ENCODE measurements around the gene EXOC4. TPM values are rescaled to one million over a fixed set of nuclear protein-coding genes. Genes with fewer than 3 reads are reported as not detected.

Gene EXOC4
- total and polyA plus RNA-seq, 2 donors (not counting 3 experiments of a cell fraction or from before 2014, with no cell fraction given) = 20.3 to 73.1 TPM

DNA sequence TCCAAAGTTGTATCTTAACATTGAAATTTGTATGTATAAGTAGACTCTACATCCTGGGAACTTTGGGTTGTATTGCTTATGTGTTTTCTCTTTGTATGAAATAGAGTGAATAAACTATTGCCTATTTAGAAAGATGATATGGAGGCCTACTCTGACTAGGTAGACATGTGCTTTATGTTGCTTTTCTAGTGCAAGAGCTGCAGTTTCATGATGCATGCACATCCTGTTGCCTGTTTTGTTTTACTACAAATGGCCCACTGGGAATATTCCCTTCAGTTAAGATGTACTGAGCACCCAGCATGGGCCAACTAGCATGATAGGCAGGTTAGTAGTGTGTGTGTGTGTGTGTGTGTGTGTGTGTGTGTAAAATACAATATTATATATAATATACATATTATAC, 592.1 kb downstream of the EXOC4 start:
- Histone ChIP-seq H3K4me2 (ENCODE audit: insufficient read depth, low read length) (no peak overlapping the region), H3K27ac (ENCODE audit: insufficient read depth, low read depth, low read length) (no peak overlapping the region), H2AFZ (ENCODE audit: low read depth, low read length) (no peak overlapping the region), H4K20me1 (replicated peaks; ENCODE audit: control insufficient read depth, extremely low read depth, insufficient read depth, low read length) (no peaks in the 10 kb centered on the region), H3K27me3 (ENCODE audit: control insufficient read depth in 2 of 2, insufficient read depth in 2 of 2, low read length in 2 of 2) (no peaks in the 10 kb centered on the region), H3K4me3 (replicated peaks in 1 of 3; ENCODE audit: insufficient read depth in 1 of 3, low read depth in 1 of 3, low read length in 3 of 3) (no peak overlapping the region), H3K9me1 (replicated peaks; ENCODE audit: control insufficient read depth, extremely low read depth, insufficient read depth, low read length) (no peaks in the 10 kb centered on the region), H3K9ac (replicated peaks; ENCODE audit: extremely low read depth, insufficient read depth, low read length) (no peak overlapping the region), H3K4me1 (ENCODE audit: control insufficient read depth, extremely low read depth, insufficient read depth, low read length) (peaks cover under 1% of the 10 kb centered on the region), H3K79me2 (ENCODE audit: control insufficient read depth, insufficient read depth, low read length) (no peaks in the 10 kb centered on the region), H3K9me3 (replicated peaks; ENCODE audit: control insufficient read depth, insufficient read depth, low read length) (no peaks in the 10 kb centered on the region), H3K36me3 (ENCODE audit: control insufficient read depth in 2 of 2, extremely low read depth in 1 of 2, insufficient read depth in 2 of 2, low read length in 2 of 2) (no peaks in the 10 kb centered on the region)
- no TSS peak for BruUV-seq (replicated peaks)
- dilution Hi-C loops (cut with MboI; ENCODE audit: extremely low pct_ligation_motif_present, low sequenced_read_pairs) = no loop called here
- ChIA-PET CTCF (interaction anchor here (1.5 kb wide), 1 partner anchor 10 kb away, joined by 5 read pairs; no protein-coding TSS in a partner anchor), POLR2A (no interaction called here)
- intact Hi-C loops (cut with micrococcal nuclease) = no loop called here
- DNase-seq (ENCODE audit: low read depth, low spot score) (no peak), FAIRE-seq (no peak)
- TF ChIP-seq, protein P1, sequence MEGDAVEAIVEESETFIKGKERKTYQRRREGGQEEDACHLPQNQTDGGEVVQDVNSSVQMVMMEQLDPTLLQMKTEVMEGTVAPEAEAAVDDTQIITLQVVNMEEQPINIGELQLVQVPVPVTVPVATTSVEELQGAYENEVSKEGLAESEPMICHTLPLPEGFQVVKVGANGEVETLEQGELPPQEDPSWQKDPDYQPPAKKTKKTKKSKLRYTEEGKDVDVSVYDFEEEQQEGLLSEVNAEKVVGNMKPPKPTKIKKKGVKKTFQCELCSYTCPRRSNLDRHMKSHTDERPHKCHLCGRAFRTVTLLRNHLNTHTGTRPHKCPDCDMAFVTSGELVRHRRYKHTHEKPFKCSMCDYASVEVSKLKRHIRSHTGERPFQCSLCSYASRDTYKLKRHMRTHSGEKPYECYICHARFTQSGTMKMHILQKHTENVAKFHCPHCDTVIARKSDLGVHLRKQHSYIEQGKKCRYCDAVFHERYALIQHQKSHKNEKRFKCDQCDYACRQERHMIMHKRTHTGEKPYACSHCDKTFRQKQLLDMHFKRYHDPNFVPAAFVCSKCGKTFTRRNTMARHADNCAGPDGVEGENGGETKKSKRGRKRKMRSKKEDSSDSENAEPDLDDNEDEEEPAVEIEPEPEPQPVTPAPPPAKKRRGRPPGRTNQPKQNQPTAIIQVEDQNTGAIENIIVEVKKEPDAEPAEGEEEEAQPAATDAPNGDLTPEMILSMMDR (IDR thresholded peaks at IDR 0.05; ENCODE audit: extremely low read depth in 1 of 2, insufficient read depth in 1 of 2, low read depth in 1 of 2, low read length in 2 of 2) = no peak
- TF ChIP-seq FOS (IDR thresholded peaks at IDR 0.05; ENCODE audit: borderline replicate concordance, insufficient read depth, low read length) = no peak
- TF ChIP-seq POLR2A (IDR thresholded peaks at IDR 0.05; ENCODE audit: low read depth, low read length) = no peak
- TF ChIP-seq, protein P2, sequence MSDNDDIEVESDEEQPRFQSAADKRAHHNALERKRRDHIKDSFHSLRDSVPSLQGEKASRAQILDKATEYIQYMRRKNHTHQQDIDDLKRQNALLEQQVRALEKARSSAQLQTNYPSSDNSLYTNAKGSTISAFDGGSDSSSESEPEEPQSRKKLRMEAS (IDR thresholded peaks at IDR 0.05; ENCODE audit: insufficient read depth, insufficient read length) = no peak
- TF ChIP-seq GATA2 (IDR thresholded peaks at IDR 0.05; ENCODE audit: insufficient read depth, insufficient read length, low read depth, low read length) = no peak
- TF ChIP-seq MYC (IDR thresholded peaks at IDR 0.05; ENCODE audit: low read depth, low read length) = no peak
- no peak for TF ChIP-seq JUN (IDR thresholded peaks at IDR 0.05; ENCODE audit: borderline replicate concordance, insufficient read depth, insufficient read length, low read depth)
- TF ChIP-seq POLR2AphosphoS5 (IDR thresholded peaks at IDR 0.05; ENCODE audit: insufficient read depth, low read depth, low read length) = no peak
- TF ChIP-seq EZH2 (IDR thresholded peaks at IDR 0.05; ENCODE audit: borderline replicate concordance, low read depth, low read length, severe bottlenecking) = no peak
